ENCODE measurements around the gene EPB41L2.

- TF ChIP-seq POLR2A (IDR thresholded peaks at IDR 0.05) (no peak), CTCF (IDR thresholded peaks at IDR 0.05) (no peak)
Observed at GRCh38 chr6:130851026-130851425, 212.0 kb downstream of the EPB41L2 start.

Data from upper lobe of left lung (tissue), 4 donors.